HepG2 (cell line): ENCODE measurements around the gene YLPM1. TPM values are rescaled to one million over a fixed set of nuclear protein-coding genes. Genes with fewer than 3 reads are reported as not detected.

Source experiments
- DPF2 ChIP-seq: sonication (generic); formaldehyde crosslinking; IDR thresholded peaks from 2 replicates; pipeline ENCODE4 v1.4.0; 2020; ENCODE audit warnings: mild to moderate bottlenecking, low read depth, missing genetic modification reagents, borderline replicate concordance
- ETV6 ChIP-seq: sonication (generic); formaldehyde crosslinking; conservative IDR thresholded peaks from 2 replicates; pipeline ENCODE4 v1.4.0; 2020; ENCODE audit warnings: missing genetic modification reagents
- FOXK1 ChIP-seq: sonication (generic); formaldehyde crosslinking; IDR thresholded peaks from 2 replicates; pipeline ENCODE4 v1.4.0; 2020; ENCODE audit warnings: low read depth, missing genetic modification reagents, borderline replicate concordance
- GZF1 ChIP-seq: sonication (generic); formaldehyde crosslinking; IDR thresholded peaks from 2 replicates; pipeline ENCODE4 v1.5.1; 2020; ENCODE audit warnings: mild to moderate bottlenecking, missing genetic modification reagents
- HNRNPUL1 ChIP-seq: fragments of 200-400 bp; formaldehyde crosslinking; IDR thresholded peaks from 2 replicates; pipeline ENCODE4 v1.6.1; 2017; ENCODE audit warnings: low read depth, mild to moderate bottlenecking, low read length, moderate library complexity
- HOXA9 ChIP-seq: sonication (generic); formaldehyde crosslinking; IDR thresholded peaks from 2 replicates; pipeline ENCODE4 v1.8.1; 2022; ENCODE audit warnings: missing genetic modification reagents, mild to moderate bottlenecking, moderate library complexity, borderline replicate concordance
- KIAA2018 ChIP-seq: sonication (generic); formaldehyde crosslinking; IDR thresholded peaks from 2 replicates; pipeline ENCODE4 v1.5.0; 2020; ENCODE audit warnings: mild to moderate bottlenecking, missing genetic modification reagents, borderline replicate concordance
- RFXAP ChIP-seq: sonication (generic); formaldehyde crosslinking; IDR thresholded peaks from 2 replicates; pipeline ENCODE4 v1.4.0; 2020; ENCODE audit warnings: missing genetic modification reagents, borderline replicate concordance
- SP2 ChIP-seq: sonication (generic); formaldehyde crosslinking; IDR thresholded peaks from 2 replicates; pipeline ENCODE4 v1.5.1; 2020; ENCODE audit warnings: mild to moderate bottlenecking, missing genetic modification reagents
- TBL1XR1 ChIP-seq: fragments of 150-350 bp; IDR thresholded peaks from 2 replicates; pipeline ENCODE4 v1.6.1; 2014; ENCODE audit warnings: borderline replicate concordance, low read length; ENCODE audit not compliant: partially characterized antibody
- UBTF ChIP-seq: sonication (generic); formaldehyde crosslinking; IDR thresholded peaks from 2 replicates; pipeline ENCODE4 v1.4.0; 2020; ENCODE audit warnings: mild to moderate bottlenecking, missing genetic modification reagents
- ZFP41 ChIP-seq: sonication (generic); formaldehyde crosslinking; IDR thresholded peaks from 2 replicates; pipeline ENCODE4 v1.4.0; 2020; ENCODE audit warnings: mild to moderate bottlenecking, missing genetic modification reagents, borderline replicate concordance
- ZNF101 ChIP-seq: sonication (generic); formaldehyde crosslinking; IDR thresholded peaks from 2 replicates; pipeline ENCODE4 v1.4.0; 2020; ENCODE audit warnings: mild to moderate bottlenecking, low read depth, missing genetic modification reagents, borderline replicate concordance
- ZNF503 ChIP-seq: sonication (generic); formaldehyde crosslinking; IDR thresholded peaks from 2 replicates; pipeline ENCODE4 v1.4.0; 2020; ENCODE audit warnings: missing genetic modification reagents
- ZNF879 ChIP-seq: sonication (generic); formaldehyde crosslinking; IDR thresholded peaks from 2 replicates; pipeline ENCODE4 v1.8.1; 2023; ENCODE audit warnings: missing genetic modification reagents
- ZSCAN22 ChIP-seq: sonication (generic); formaldehyde crosslinking; IDR thresholded peaks from 2 replicates; pipeline ENCODE4 v1.4.0; 2020; ENCODE audit warnings: mild to moderate bottlenecking, missing genetic modification reagents
- polyA plus RNA-seq, 8 experiments: library from polyadenylated mRNA; depleted of rRNA in 3 of 8; stranded (reverse) in 7 of 8; unstranded in 1 of 8; fragments of >200 nt; fragmentation: Illumina TruSeq in 4 of 8; extraction: Trizol in 4 of 8; gene quantifications; 2 replicates each; pipeline versions ENCODE4 v1.2.1 to v1.2.3, GENCODE V29; 2011 to 2016; ENCODE audit warnings: low read depth in 4 of 8, missing spikeins in 1 of 8, mixed read lengths in 1 of 8; ENCODE audit not compliant: insufficient read depth in 1 of 8
- total RNA-seq, 5 experiments: library from RNA; depleted of rRNA; stranded (reverse); fragments of >200 nt; fragmentation: Illumina TruSeq; extraction: Trizol; gene quantifications; 2 replicates each; pipeline ENCODE4 v1.2.3, GENCODE V29; 2016; ENCODE audit warnings: low read depth in 1 of 5

YLPM1 gene
- total and polyA plus RNA-seq, 2 of the 13 experiments (the other 11 are each of a cell fraction or from before 2014, with no cell fraction given) = 6.7 to 21.9 TPM

GRCh38 chr14:74762917-74763802, at the start of gene YLPM1 (continued):
- TF ChIP-seq ZNF503 (CRISPR knock-in tag) = peak; percentile 71
- TF ChIP-seq ZFP41 (CRISPR knock-in tag) = no peak; the same call in 1 of the 2 replicates
- peak; percentile 70; the same call in 1 of the 2 replicates for TF ChIP-seq ETV6 (CRISPR knock-in tag)
- peak; percentile 87 for TF ChIP-seq UBTF
- TF ChIP-seq FOXK1 (CRISPR knock-in tag) = peak; percentile 82; the same call in 1 of the 2 replicates
- no peak for TF ChIP-seq HNRNPUL1
- no peak for TF ChIP-seq ZNF101
- TF ChIP-seq KIAA2018 (CRISPR knock-in tag) = no peak
- no peak for TF ChIP-seq ZSCAN22 (CRISPR knock-in tag)
- TF ChIP-seq DPF2 (CRISPR knock-in tag) = no peak
- no peak for TF ChIP-seq HOXA9 (CRISPR knock-in tag)
- no peak for TF ChIP-seq TBL1XR1
- peak; percentile 20; the same call in 1 of the 2 replicates for TF ChIP-seq ZNF879 (CRISPR knock-in tag)
- TF ChIP-seq RFXAP = peak; percentile 78
- TF ChIP-seq SP2 (CRISPR knock-in tag) = no peak; the same call in 1 of the 2 replicates
- TF ChIP-seq GZF1 (CRISPR knock-in tag) = no peak; the same call in 1 of the 2 replicates
